Measurements from ENCODE around the gene CDC73.
A peak's percentile ranks its signal among the peaks of the same experiment; 100 is the strongest.

The CDC73 gene

GRCh38 chr1:193121616-193122593, at the start of gene CDC73:
Gene CDC73 (plus strand): TSS chr1:193122031. CDS start chr1:193122201, 170 bp downstream.
- TF ChIP-seq ZNF384 (IDR thresholded peaks at IDR 0.05) (no peak), ELF4 (IDR thresholded peaks at IDR 0.05) (no peak; the same call in 1 of the 2 replicates), BHLHE40 (IDR thresholded peaks at IDR 0.05; ENCODE audit: borderline replicate concordance) (no peak), SUZ12 (IDR thresholded peaks at IDR 0.05) (no peak), TARDBP (IDR thresholded peaks at IDR 0.05) (no peak), HDGF (IDR thresholded peaks at IDR 0.05; ENCODE audit: borderline replicate concordance) (no peak; the same call in 1 of the 2 replicates), CTBP1 (IDR thresholded peaks at IDR 0.05; ENCODE audit: borderline replicate concordance) (peak; percentile 77), SP1 (IDR thresholded peaks at IDR 0.05) (no peak), L3MBTL2 (conservative IDR thresholded peaks at IDR 0.05) (peak; percentile 87), NFRKB (IDR thresholded peaks at IDR 0.05) (no peak; the same call in 1 of the 2 replicates), LEF1 (IDR thresholded peaks at IDR 0.05; ENCODE audit: borderline replicate concordance) (peak; percentile 32; the same call in 1 of the 2 replicates), ARNT (IDR thresholded peaks at IDR 0.05) (peak; percentile 83), FOXM1 (IDR thresholded peaks at IDR 0.05; ENCODE audit: borderline replicate concordance) (peak; percentile 36; the same call in 1 of the 2 replicates), FOXK2 (IDR thresholded peaks at IDR 0.05) (no peak), FOXA1 (IDR thresholded peaks at IDR 0.05) (no peak)
- TF ChIP-seq, protein P1, sequence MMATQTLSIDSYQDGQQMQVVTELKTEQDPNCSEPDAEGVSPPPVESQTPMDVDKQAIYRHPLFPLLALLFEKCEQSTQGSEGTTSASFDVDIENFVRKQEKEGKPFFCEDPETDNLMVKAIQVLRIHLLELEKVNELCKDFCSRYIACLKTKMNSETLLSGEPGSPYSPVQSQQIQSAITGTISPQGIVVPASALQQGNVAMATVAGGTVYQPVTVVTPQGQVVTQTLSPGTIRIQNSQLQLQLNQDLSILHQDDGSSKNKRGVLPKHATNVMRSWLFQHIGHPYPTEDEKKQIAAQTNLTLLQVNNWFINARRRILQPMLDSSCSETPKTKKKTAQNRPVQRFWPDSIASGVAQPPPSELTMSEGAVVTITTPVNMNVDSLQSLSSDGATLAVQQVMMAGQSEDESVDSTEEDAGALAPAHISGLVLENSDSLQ (IDR thresholded peaks at IDR 0.05): no peak
- CTCF ChIA-PET: interaction anchor here (0.5 to 1.0 kb wide), 4 partner anchors 15 to 65 kb away, joined by 3 to 5 read pairs (median 3); no protein-coding TSS in a partner anchor
- POLR2A ChIA-PET: interaction anchor here (0.7 to 4.9 kb wide), 5 partner anchors 10 to 63 kb away, joined by 3 to 21 read pairs (median 12); partner anchors contain the start of genes GLRX2, RO60 and UCHL5
- DNase-seq (ENCODE audit: extremely low spot score): peak; percentile 93

GRCh38 chr1:193077991-193078390, 43.8 kb upstream of the CDC73 start:
- TF ChIP-seq L3MBTL2 (conservative IDR thresholded peaks at IDR 0.05) (no peak), HDGF (IDR thresholded peaks at IDR 0.05; ENCODE audit: borderline replicate concordance) (no peak), SP1 (IDR thresholded peaks at IDR 0.05) (no peak), ZNF384 (IDR thresholded peaks at IDR 0.05) (no peak), ELF4 (IDR thresholded peaks at IDR 0.05) (no peak), ARNT (IDR thresholded peaks at IDR 0.05) (no peak), TARDBP (IDR thresholded peaks at IDR 0.05) (no peak), SUZ12 (IDR thresholded peaks at IDR 0.05) (no peak), CTBP1 (IDR thresholded peaks at IDR 0.05; ENCODE audit: borderline replicate concordance) (no peak), BHLHE40 (IDR thresholded peaks at IDR 0.05; ENCODE audit: borderline replicate concordance) (no peak)
- TF ChIP-seq, protein P1 (IDR thresholded peaks at IDR 0.05): no peak
- CTCF ChIA-PET: no interaction called here
- no peak for DNase-seq (ENCODE audit: extremely low spot score)
- POLR2A ChIA-PET: no interaction called here

DNA sequence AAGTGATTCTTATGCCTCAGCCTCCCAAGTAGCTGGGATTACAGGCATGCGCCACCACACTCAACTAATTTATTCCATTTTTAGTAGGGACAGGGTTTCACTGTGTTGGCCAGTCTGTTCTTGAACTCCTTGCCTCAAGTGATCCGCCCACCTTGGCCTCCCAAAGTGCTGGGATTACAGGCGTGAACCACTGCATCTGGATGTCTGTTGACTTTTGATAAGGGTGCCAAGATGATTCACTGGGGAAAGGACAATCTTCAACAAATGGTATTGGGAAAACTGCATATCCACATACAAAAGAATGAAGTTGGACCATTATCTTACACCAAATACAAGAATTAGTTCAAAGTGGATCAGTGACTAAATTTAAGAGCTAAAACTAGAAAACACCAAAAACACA, 42.6 kb upstream of the CDC73 start:
- CTCF ChIA-PET: no interaction called here
- no peak for DNase-seq (ENCODE audit: extremely low spot score)
- POLR2A ChIA-PET: no interaction called here
- no peak for TF ChIP-seq FOXA1 (IDR thresholded peaks at IDR 0.05)
- no peak for TF ChIP-seq SP1 (IDR thresholded peaks at IDR 0.05)
- TF ChIP-seq FOXM1 (IDR thresholded peaks at IDR 0.05; ENCODE audit: borderline replicate concordance): no peak
- no peak for TF ChIP-seq ZNF384 (IDR thresholded peaks at IDR 0.05)
- TF ChIP-seq ELF4 (IDR thresholded peaks at IDR 0.05): no peak
- TF ChIP-seq CTBP1 (IDR thresholded peaks at IDR 0.05; ENCODE audit: borderline replicate concordance): no peak

DNA sequence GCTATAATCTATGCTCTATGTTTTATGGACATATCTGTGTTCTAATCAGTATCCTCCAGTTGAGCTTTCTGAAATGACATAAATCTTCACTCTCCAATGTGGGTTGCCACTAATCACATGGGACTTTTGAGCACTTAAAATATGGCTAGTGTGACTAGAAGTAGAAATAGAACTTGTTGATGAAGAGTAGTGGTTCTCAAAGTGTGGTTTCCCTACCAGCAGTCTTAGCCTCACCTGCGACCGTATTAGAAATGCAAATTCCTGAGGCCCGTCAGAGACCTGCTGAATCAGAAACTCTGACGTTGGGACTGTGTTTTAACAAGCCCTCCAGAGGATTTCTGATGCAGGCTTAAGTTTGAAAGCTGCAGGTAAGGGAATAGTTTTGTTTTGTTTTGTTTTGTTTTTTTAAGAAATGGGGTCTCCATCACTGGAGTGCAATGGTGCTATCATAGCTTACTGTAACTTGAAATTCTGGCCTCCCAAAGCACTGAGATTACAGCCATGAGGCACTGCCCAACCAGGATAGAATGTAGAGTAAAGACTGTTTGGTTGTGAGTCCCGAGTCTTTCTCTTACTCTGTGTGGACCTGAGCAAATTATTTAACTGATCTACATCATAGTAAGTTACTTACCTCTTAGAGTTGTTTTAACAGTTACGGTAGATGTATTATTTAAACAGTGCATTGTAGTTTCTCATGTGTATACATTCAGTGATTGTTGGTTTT, 38.3 kb upstream of the CDC73 start:
- ChIA-PET CTCF (no interaction called here), POLR2A (no interaction called here)
- TF ChIP-seq SUZ12 (IDR thresholded peaks at IDR 0.05): no peak
- TF ChIP-seq ZNF384 (IDR thresholded peaks at IDR 0.05): no peak
- TF ChIP-seq SP1 (IDR thresholded peaks at IDR 0.05): no peak
- TF ChIP-seq TARDBP (IDR thresholded peaks at IDR 0.05): no peak
- no peak for TF ChIP-seq LEF1 (IDR thresholded peaks at IDR 0.05; ENCODE audit: borderline replicate concordance)
- no peak for TF ChIP-seq FOXM1 (IDR thresholded peaks at IDR 0.05; ENCODE audit: borderline replicate concordance)
- TF ChIP-seq HDGF (IDR thresholded peaks at IDR 0.05; ENCODE audit: borderline replicate concordance): no peak
- TF ChIP-seq, protein P1 (IDR thresholded peaks at IDR 0.05): no peak
- TF ChIP-seq FOXK2 (IDR thresholded peaks at IDR 0.05): no peak
- no peak for TF ChIP-seq L3MBTL2 (conservative IDR thresholded peaks at IDR 0.05)
- TF ChIP-seq BHLHE40 (IDR thresholded peaks at IDR 0.05; ENCODE audit: borderline replicate concordance): no peak
- no peak for DNase-seq (ENCODE audit: extremely low spot score)

DNA sequence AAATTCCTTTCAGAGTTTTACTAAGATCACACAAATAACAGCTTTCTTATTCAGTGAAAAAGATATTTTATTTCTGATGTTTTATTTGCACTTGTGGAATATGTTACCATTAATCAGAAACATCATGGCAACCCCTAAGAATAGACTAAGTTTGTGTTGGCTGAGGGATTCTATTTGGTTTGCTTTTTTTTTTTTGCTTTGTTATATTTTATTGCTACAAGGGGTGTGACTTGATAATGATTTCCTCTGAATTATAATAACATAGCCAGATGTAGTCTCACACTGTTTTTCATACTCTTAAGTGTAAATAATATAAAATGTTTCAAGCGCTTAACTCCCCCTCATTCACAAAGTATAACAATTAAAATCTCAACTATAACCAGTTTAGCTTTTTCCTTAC, 36.6 kb upstream of the CDC73 start:
- CTCF ChIA-PET: interaction anchor here (0.7 kb wide), 1 partner anchor 10 kb away, joined by 4 read pairs; no protein-coding TSS in a partner anchor
- no peak for TF ChIP-seq FOXA1 (IDR thresholded peaks at IDR 0.05)
- TF ChIP-seq BHLHE40 (IDR thresholded peaks at IDR 0.05; ENCODE audit: borderline replicate concordance): no peak
- no peak for TF ChIP-seq SUZ12 (IDR thresholded peaks at IDR 0.05)
- no peak for TF ChIP-seq TARDBP (IDR thresholded peaks at IDR 0.05)
- no peak for TF ChIP-seq ZNF384 (IDR thresholded peaks at IDR 0.05)
- no peak for TF ChIP-seq SP1 (IDR thresholded peaks at IDR 0.05)
- no peak for TF ChIP-seq LEF1 (IDR thresholded peaks at IDR 0.05; ENCODE audit: borderline replicate concordance)
- TF ChIP-seq ARNT (IDR thresholded peaks at IDR 0.05): no peak
- TF ChIP-seq FOXK2 (IDR thresholded peaks at IDR 0.05): no peak
- TF ChIP-seq FOXM1 (IDR thresholded peaks at IDR 0.05; ENCODE audit: borderline replicate concordance): no peak
- TF ChIP-seq ELF4 (IDR thresholded peaks at IDR 0.05): no peak
- DNase-seq (ENCODE audit: extremely low spot score): no peak
- POLR2A ChIA-PET: interaction anchor here (1.1 kb wide), 2 partner anchors 19 kb away, joined by 3 to 4 read pairs; no protein-coding TSS in a partner anchor

Data from HEK293T (cell line).